Epithelial cell of esophagus (primary cell): ENCODE data around the gene LIMA1.

Experiments used
- DNase-seq: peaks from one replicate; pipeline ENCODE4 v3.0.0; 2010; ENCODE audit warnings: low read depth
- H3K4me3 ChIP-seq: 2 replicates; pipeline ENCODE4 v1.5.1; 2011; ENCODE audit warnings: mild to moderate bottlenecking, low read length, control low read depth
- TF ChIP-seq, protein P1 (sequence below): IDR thresholded peaks from 2 replicates; pipeline ENCODE4 v1.5.1; 2011; ENCODE audit warnings: low read depth, mild to moderate bottlenecking, low read length, control low read depth, inconsistent platforms; ENCODE audit not compliant: insufficient read depth; ENCODE audit errors: missing control alignments

Gene LIMA1

DNA sequence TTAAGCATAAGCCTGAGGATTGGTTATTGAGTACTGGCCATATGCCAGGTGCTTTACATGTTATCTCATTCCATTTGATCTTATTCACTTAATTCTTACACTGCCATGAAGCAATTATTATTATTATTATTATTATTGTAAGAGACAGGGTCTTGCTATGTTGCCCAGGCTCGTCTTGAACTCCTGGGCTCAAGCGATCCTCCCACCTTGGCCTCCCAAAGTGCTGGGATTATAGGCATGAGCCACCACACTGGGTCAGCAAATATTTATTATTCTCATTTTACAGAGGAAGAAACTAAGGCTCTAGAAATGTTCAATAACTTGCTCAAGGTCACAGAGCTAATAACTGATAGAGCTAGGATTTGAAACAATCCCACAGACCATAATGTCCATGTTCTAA lies 14.8 kb downstream of the LIMA1 start:
- H3K4me3 ChIP-seq: no peak overlapping the region
- TF ChIP-seq, protein P1, sequence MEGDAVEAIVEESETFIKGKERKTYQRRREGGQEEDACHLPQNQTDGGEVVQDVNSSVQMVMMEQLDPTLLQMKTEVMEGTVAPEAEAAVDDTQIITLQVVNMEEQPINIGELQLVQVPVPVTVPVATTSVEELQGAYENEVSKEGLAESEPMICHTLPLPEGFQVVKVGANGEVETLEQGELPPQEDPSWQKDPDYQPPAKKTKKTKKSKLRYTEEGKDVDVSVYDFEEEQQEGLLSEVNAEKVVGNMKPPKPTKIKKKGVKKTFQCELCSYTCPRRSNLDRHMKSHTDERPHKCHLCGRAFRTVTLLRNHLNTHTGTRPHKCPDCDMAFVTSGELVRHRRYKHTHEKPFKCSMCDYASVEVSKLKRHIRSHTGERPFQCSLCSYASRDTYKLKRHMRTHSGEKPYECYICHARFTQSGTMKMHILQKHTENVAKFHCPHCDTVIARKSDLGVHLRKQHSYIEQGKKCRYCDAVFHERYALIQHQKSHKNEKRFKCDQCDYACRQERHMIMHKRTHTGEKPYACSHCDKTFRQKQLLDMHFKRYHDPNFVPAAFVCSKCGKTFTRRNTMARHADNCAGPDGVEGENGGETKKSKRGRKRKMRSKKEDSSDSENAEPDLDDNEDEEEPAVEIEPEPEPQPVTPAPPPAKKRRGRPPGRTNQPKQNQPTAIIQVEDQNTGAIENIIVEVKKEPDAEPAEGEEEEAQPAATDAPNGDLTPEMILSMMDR: no peak
- DNase-seq: no peak

- peak; percentile 92 for DNase-seq
- TF ChIP-seq, protein P1: no peak
- no peak overlapping the region for H3K4me3 ChIP-seq
These were observed 17.4 kb downstream of the LIMA1 start for GRCh38 chr12:50265770-50266524.

GRCh38 chr12:50263832-50264231 lies 19.5 kb downstream of the LIMA1 start:
- DNase-seq: no peak

DNA sequence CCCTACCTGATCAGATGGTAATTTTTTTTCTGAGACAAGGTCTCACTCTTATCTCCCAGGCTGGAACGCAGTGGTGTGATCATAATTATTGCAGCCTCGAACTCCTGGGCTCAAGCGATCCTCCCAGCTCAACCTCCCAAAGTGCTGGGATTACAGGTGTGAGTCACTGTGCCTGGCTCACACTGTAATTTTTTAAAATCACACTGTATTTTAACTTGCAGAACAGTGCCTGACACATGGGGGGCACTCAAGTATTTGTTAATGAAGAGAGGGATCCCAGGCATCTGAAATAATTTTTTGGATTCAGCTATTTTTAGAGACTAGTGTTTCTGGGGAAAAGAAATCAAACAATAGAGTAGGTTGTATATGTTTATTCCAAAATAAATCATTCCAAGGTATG lies 21.7 kb downstream of the LIMA1 start:
- DNase-seq: no peak
- TF ChIP-seq, protein P1: no peak

More at GRCh38 chr12:50263832-50264231, 19.5 kb downstream of the LIMA1 start:
- H3K4me3 ChIP-seq: no peak overlapping the region
- TF ChIP-seq, protein P1: no peak

DNA sequence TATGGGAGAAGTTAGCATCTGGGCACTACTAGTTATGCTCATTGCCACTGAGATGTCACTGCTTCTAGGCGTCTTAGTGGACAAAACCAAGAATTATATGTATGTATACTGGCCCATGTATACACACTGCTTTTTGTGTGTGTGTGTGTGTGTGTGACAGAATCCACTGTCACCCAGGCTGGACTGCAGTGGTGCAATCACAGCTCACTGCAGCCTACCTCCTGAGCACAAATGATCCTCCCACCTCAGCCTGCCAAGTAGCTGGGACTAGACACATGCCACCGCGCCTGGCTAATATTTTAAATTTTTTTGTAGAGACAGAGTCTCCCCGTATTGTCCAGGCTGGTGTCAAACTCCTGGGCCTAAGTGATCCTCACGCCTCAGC lies 25.2 kb downstream of the LIMA1 start:
- TF ChIP-seq, protein P1: no peak
- DNase-seq: peak; percentile 37
- H3K4me3 ChIP-seq: no peak overlapping the region

More for the DNA sequence above, 21.7 kb downstream of the LIMA1 start:
- no peak overlapping the region for H3K4me3 ChIP-seq

DNA sequence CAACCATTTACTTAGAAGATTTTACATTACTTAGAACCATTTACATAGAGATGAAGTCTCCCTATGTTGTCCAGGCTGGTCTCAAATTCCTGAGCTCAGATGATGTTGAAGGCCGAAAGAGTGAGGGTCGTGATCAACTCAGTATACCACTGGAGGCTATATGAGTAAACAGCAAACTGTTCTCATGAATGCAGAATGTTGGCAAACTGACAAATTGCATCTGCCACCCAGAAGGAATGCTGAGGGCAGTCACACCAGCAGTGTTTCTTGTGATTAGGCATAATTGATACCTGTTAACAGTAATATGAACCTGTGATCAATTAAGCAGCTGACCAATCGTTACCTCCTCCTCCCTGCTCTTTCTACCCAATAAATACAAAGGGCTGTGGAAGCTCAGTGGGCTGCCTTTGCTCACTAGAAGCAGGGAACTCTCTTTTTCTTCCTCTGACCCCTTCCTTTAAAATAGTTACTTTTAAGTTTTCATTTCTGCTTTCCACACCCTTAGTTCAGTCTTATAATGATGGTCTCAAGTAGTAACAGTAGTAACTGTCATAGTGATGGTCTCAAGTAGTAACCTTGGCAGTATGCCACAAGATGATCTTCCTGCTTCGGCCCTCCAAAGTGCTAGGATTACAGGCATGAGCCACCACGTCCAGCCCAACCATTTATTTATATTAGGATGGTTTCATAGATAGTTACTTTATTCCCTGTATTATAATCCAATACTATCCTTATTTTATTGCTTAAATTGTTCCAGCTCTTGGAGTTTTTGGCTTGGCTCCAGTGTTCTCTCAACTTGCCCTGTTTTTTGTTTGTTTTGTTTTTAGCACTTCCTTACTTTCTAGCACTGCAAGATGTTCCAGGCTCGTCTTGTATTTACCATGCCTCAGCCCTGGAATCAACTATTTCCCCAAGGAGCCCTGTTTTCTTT lies 25.8 kb downstream of the LIMA1 start:
- DNase-seq: peak; percentile 75
- no peak overlapping the region for H3K4me3 ChIP-seq
- TF ChIP-seq, protein P1: no peak
